H1 (cell line): ENCODE data around the gene RPS17.

ENCODE experiments used
- JUN ChIP-seq: IDR thresholded peaks from 2 replicates; pipeline ENCODE4 v1.6.1; 2011; ENCODE audit warnings: low read depth, mild to moderate bottlenecking, improper control_type of control experiment, low read length
- PHF8 ChIP-seq: fragments of 200-600 bp; sonication (generic); conservative IDR thresholded peaks from 2 replicates; pipeline ENCODE4 v1.7.1; 2012; ENCODE audit warnings: low read depth, mild to moderate bottlenecking, inconsistent platforms, low read length, moderate library complexity
- POLR2A ChIP-seq, 2 experiments: IDR thresholded peaks; 1 replicate in 1 of 2; 2 replicates in 1 of 2; pipeline ENCODE4 v1.6.1; 2011; ENCODE audit warnings: low read depth in 2 of 2, low read length in 2 of 2, mild to moderate bottlenecking in 2 of 2; ENCODE audit errors: control extremely low read depth in 1 of 2
- POLR2AphosphoS5 ChIP-seq: IDR thresholded peaks from 2 replicates; pipeline ENCODE4 v1.6.1; 2011; ENCODE audit warnings: low read depth, low read length
- SP2 ChIP-seq: IDR thresholded peaks from 2 replicates; pipeline ENCODE4 v1.6.1; 2012; ENCODE audit warnings: mild to moderate bottlenecking, low read length, inconsistent platforms
- TBP ChIP-seq: IDR thresholded peaks from 2 replicates; pipeline ENCODE4 v1.6.1; 2011; ENCODE audit warnings: low read depth, low read length, improper control_type of control experiment
- TCF12 ChIP-seq: IDR thresholded peaks from 2 replicates; pipeline ENCODE4 v1.6.1; 2011; ENCODE audit warnings: low read depth, mild to moderate bottlenecking, low read length
- TF ChIP-seq, protein P1 (sequence below), 3 experiments: IDR thresholded peaks; 1 replicate in 2 of 3; 2 replicates in 1 of 3; pipeline versions ENCODE4 v1.5.1 to v1.6.1; 2011; ENCODE audit warnings: low read length in 3 of 3, mild to moderate bottlenecking in 3 of 3, inconsistent platforms in 2 of 3, low read depth in 1 of 3, moderate library complexity in 1 of 3; ENCODE audit not compliant: insufficient read depth in 1 of 3; ENCODE audit errors: control extremely low read depth in 1 of 3
- TF ChIP-seq, protein P2 (sequence below): IDR thresholded peaks from 2 replicates; pipeline ENCODE4 v1.6.1; 2012; ENCODE audit warnings: low read length, inconsistent platforms

GRCh38 chr15:82567661-82568060, 27.4 kb upstream of the RPS17 start:
- TF ChIP-seq, protein P1, sequence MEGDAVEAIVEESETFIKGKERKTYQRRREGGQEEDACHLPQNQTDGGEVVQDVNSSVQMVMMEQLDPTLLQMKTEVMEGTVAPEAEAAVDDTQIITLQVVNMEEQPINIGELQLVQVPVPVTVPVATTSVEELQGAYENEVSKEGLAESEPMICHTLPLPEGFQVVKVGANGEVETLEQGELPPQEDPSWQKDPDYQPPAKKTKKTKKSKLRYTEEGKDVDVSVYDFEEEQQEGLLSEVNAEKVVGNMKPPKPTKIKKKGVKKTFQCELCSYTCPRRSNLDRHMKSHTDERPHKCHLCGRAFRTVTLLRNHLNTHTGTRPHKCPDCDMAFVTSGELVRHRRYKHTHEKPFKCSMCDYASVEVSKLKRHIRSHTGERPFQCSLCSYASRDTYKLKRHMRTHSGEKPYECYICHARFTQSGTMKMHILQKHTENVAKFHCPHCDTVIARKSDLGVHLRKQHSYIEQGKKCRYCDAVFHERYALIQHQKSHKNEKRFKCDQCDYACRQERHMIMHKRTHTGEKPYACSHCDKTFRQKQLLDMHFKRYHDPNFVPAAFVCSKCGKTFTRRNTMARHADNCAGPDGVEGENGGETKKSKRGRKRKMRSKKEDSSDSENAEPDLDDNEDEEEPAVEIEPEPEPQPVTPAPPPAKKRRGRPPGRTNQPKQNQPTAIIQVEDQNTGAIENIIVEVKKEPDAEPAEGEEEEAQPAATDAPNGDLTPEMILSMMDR (IDR thresholded peaks at IDR 0.05; ENCODE audit: control extremely low read depth in 1 of 3, insufficient read depth in 1 of 3, low read depth in 1 of 3, low read length in 3 of 3) = no peak
- no peak for TF ChIP-seq SP2
- no peak for TF ChIP-seq POLR2A (IDR thresholded peaks at IDR 0.05; ENCODE audit: control extremely low read depth in 1 of 2, low read depth in 2 of 2, low read length in 2 of 2)
- TF ChIP-seq PHF8 = no peak
- TF ChIP-seq, protein P2, sequence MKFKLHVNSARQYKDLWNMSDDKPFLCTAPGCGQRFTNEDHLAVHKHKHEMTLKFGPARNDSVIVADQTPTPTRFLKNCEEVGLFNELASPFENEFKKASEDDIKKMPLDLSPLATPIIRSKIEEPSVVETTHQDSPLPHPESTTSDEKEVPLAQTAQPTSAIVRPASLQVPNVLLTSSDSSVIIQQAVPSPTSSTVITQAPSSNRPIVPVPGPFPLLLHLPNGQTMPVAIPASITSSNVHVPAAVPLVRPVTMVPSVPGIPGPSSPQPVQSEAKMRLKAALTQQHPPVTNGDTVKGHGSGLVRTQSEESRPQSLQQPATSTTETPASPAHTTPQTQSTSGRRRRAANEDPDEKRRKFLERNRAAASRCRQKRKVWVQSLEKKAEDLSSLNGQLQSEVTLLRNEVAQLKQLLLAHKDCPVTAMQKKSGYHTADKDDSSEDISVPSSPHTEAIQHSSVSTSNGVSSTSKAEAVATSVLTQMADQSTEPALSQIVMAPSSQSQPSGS = no peak
- no peak for TF ChIP-seq JUN
- no peak for TF ChIP-seq POLR2AphosphoS5
- no peak for TF ChIP-seq TCF12
- TF ChIP-seq TBP = no peak
